ENCODE data around the gene PLEKHH1.
"Not testable (repeated sequence)": the region's sequence is repeated elsewhere in the genome, so short reads cannot be mapped to it uniquely, and the experiment has no call there.

Gene PLEKHH1

GRCh38 chr14:67582061-67582460, 49.0 kb downstream of the PLEKHH1 start:
- DNase-seq (ENCODE audit: low read depth in 2 of 2), result no peak

- DNase-seq (ENCODE audit: low read depth in 2 of 2), result peak in 1 of 2 donors; percentile 18
These were observed 50.9 kb downstream of the PLEKHH1 start for GRCh38 chr14:67583711-67584644.

- no peak for DNase-seq (ENCODE audit: low read depth in 2 of 2)
These were observed 51.9 kb downstream of the PLEKHH1 start for GRCh38 chr14:67584978-67585377.

GRCh38 chr14:67586369-67586768, 53.3 kb downstream of the PLEKHH1 start:
- DNase-seq (ENCODE audit: low read depth in 2 of 2), result no peak

GRCh38 chr14:67589204-67589770, 56.2 kb downstream of the PLEKHH1 start:
- no peak for DNase-seq (ENCODE audit: low read depth in 2 of 2)

- not testable (repeated sequence) for DNase-seq (ENCODE audit: low read depth in 2 of 2)
These were observed 60.6 kb downstream of the PLEKHH1 start for GRCh38 chr14:67593650-67594049.

- no peak for DNase-seq (ENCODE audit: low read depth in 2 of 2)
These were observed 62.3 kb downstream of the PLEKHH1 start for GRCh38 chr14:67595392-67595791.

- peak; percentile 89 to 92 for DNase-seq (ENCODE audit: low read depth in 2 of 2)
These were observed 66.8 kb downstream of the PLEKHH1 start, which contains the start of gene PIGH for GRCh38 chr14:67599698-67600561. Gene PIGH, minus strand, starts transcription at chr14:67600268. Its CDS starts 65 bp downstream, at chr14:67600203.

- not testable (repeated sequence) for DNase-seq (ENCODE audit: low read depth in 2 of 2)
These were observed 67.5 kb downstream of the PLEKHH1 start for GRCh38 chr14:67600562-67600974.

- DNase-seq (ENCODE audit: low read depth in 2 of 2), result no peak
These were observed 69.0 kb downstream of the PLEKHH1 start for GRCh38 chr14:67602076-67602475.

- DNase-seq (ENCODE audit: low read depth in 2 of 2), result no peak
These were observed 70.0 kb downstream of the PLEKHH1 start for GRCh38 chr14:67602995-67603545.

- no peak for DNase-seq (ENCODE audit: low read depth in 2 of 2)
These were observed 74.6 kb downstream of the PLEKHH1 start for GRCh38 chr14:67607646-67608045.

GRCh38 chr14:67609642-67610310, 76.7 kb downstream of the PLEKHH1 start:
- no peak for DNase-seq (ENCODE audit: low read depth in 2 of 2)

- DNase-seq (ENCODE audit: low read depth in 2 of 2), result no peak
These were observed 77.4 kb downstream of the PLEKHH1 start for GRCh38 chr14:67610491-67610890.

GRCh38 chr14:67618617-67619063, 85.5 kb downstream of the PLEKHH1 start:
- peak in 1 of 2 donors; percentile 14 for DNase-seq (ENCODE audit: low read depth in 2 of 2)

- peak; percentile 97 to 98 for DNase-seq (ENCODE audit: low read depth in 2 of 2)
These were observed 86.5 kb downstream of the PLEKHH1 start, which contains the start of gene ARG2 for GRCh38 chr14:67619446-67620216. Gene ARG2, plus strand, starts transcription at chr14:67619920. Its CDS starts 58 bp downstream, at chr14:67619978.

GRCh38 chr14:67620217-67620785, 87.2 kb downstream of the PLEKHH1 start:
- DNase-seq (ENCODE audit: low read depth in 2 of 2), result no peak

GRCh38 chr14:67622675-67623074, 89.6 kb downstream of the PLEKHH1 start:
- DNase-seq (ENCODE audit: low read depth in 2 of 2), result peak in 1 of 2 donors; percentile 11

GRCh38 chr14:67623114-67623513, 90.0 kb downstream of the PLEKHH1 start:
- DNase-seq (ENCODE audit: low read depth in 2 of 2), result no peak

GRCh38 chr14:67626131-67626530, 93.0 kb downstream of the PLEKHH1 start:
- DNase-seq (ENCODE audit: low read depth in 2 of 2), result not testable (repeated sequence)

Measured in stimulated activated CD4-positive, alpha-beta T cell treated with anti-CD3 and anti-CD28 coated beads, Interleukin-1b, Interleukin-23, amount 100 ng/mL, for 4 hours (primary cell).